Raji (cell line): ENCODE data around the gene FANCB.

Source experiments
- POLR2A ChIP-seq: IDR thresholded peaks from 2 replicates; pipeline ENCODE4 v1.6.1; 2011; ENCODE audit warnings: low read depth, low read length, control low read depth; ENCODE audit not compliant: insufficient read depth

The FANCB gene

GRCh38 chrX:14873676-14874049 is 794 bp upstream of the FANCB start:
- no peak for TF ChIP-seq POLR2A

DNA sequence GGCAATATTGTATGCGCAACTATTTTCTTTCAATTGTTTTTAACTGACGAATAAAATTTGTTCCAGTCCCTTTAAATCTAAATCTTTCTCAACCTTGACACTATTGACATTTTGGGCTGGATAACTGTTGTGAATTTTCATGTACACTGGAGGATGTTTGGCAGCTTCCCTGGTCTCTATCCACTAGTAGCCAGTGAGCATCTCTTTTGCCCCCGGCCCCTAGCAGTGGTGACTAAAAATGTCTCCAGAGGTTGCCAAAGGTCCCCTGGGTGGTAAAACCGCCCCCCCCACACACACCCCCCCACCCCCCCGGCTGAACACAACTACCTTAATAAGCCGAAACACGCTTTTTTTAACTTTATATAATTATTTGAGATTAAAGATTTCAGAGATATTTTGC is 514 bp downstream of the FANCB start:
- no peak for TF ChIP-seq POLR2A

GRCh38 chrX:14871767-14872166 is 1.1 kb downstream of the FANCB start:
- TF ChIP-seq POLR2A = no peak

GRCh38 chrX:14865201-14865600 is 7.7 kb downstream of the FANCB start:
- TF ChIP-seq POLR2A = no peak

DNA sequence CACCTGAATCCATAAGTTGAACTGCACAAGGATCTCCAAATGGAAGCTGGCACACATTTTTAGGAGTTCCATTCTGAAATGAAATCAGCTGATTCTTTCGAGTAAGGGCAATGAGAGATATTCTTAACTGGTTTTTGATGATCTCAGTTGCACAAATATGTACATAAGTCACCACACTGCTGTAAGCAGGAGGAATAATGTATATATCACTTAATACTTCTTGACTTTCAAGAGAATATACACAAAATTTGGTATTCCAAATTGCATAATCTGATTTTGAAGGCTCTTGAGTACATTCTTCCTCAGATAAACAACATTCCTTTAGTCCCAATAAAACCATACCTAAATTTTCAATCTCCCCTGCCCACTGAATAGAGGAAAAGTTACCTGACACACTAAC is 8.2 kb downstream of the FANCB start:
- no peak for TF ChIP-seq POLR2A

DNA sequence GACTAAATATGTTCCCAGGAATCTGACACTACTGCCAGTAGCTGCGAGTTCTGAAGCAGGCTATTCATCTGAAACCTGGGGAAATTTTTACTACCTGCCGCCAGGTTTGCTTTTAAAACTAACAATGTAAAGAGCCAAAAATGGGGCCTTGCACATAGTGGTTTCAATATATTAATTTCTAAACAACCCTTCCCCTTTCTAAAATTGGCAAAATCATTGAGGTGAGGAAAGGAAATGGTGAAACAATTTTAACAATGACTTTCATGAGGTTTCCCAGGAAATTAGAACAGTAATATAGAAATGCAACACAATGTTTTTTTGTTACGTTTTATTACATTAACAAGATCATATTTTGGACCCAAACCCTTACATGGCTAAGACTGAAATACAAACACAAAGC is 21.3 kb downstream of the FANCB start:
- no peak for TF ChIP-seq POLR2A

DNA sequence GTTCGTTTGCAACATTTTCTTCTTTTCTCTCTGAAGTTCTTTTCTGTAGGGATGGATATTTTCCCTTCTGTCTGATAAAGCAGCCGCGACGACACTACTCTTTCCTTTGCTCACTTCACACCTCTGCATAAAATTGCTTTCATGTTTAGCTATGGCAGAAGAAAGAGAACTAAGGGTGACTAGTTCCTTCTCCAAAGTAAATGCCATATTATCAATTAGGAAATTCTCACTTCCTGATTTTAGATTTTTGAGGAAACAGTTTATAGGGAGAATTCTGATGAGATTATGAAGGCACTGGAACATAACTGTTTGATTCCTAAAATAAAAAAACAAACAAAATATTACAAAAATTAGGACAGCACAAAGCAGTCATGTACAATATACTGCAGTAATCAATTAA is 29.2 kb downstream of the FANCB start:
- TF ChIP-seq POLR2A = no peak

DNA sequence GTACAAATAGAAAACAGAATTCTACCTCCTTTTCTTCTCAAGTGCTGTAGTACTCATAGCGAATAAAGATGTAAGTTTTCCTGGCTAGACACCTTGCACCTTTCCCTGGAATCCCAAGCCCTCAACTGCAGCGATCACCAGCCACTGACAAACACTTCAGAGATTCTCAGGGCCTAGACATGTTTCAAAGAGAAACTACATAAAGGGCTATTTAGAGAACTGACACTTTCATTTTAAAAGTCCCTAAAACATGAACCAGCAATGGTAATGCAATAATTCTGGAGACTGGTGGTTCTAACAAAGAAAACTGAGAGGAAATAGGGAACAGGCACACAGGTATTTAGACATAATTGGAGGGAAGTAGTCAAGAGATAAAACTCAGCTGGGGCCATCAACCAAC is 35.7 kb downstream of the FANCB start:
- no peak for TF ChIP-seq POLR2A

DNA sequence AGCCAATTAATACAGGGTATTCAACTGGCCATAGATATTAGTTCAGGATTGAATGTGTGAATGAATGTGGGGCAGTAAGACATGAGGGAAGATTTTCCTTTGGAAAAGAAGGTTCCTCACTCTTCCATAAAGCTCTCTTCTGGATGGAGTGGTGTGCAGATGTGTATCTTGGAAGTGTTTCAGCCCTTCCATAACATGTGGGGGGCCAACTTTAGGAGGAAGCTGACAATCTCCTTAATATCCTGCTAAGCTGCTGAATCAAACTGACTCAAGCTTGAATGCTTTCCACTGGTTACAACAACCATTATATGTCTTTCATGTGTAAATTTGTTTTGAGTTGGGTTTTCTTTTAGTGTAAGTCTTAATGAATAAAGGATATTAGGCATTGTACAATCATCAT is 40.3 kb downstream of the FANCB start:
- no peak for TF ChIP-seq POLR2A

GRCh38 chrX:14832151-14832550 is 40.7 kb downstream of the FANCB start:
- TF ChIP-seq POLR2A = no peak

DNA sequence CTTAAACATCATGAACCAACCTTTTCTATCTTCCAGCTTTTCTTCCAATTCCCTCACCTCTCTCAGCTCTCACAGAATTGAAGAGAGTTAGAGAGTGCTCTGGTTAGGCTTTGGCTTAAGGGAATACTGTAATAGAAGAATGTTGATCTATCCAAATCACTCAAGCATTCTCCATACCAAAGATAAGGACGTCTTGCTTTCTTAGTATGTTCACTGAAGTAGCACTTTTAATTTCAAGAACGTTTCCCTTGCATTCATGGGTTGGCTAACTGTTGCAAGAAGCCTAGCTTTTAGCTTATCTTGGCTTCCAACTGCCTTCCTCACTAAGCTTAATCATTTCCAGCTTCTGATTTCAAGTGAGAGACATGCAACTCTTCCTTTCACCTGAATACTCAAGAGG is 43.2 kb downstream of the FANCB start:
- no peak for TF ChIP-seq POLR2A

- TF ChIP-seq POLR2A = no peak
Observed at GRCh38 chrX:14826319-14826718, 46.5 kb downstream of the FANCB start.

GRCh38 chrX:14825851-14826250 is 47.0 kb downstream of the FANCB start:
- TF ChIP-seq POLR2A = no peak

GRCh38 chrX:14819769-14820168 is 53.1 kb downstream of the FANCB start:
- TF ChIP-seq POLR2A = no peak

DNA sequence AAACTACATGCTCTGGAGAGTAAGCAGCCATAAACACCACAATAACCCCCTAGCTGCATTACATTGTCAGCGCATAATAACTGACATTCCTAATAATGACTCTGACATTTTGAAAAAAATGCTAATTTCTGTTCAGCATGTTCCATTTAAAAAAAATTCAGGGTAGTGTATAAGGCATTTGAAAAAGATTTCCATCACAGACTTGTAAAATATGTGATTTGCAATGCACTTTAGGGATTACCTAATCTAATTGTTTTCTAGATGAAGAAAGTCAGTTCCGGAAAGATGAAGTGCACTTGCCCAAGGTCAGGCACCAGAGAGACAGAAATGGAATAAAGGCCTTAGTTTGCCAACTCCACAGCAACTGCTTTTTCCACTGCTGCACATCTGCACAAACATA is 55.3 kb downstream of the FANCB start:
- TF ChIP-seq POLR2A = no peak

DNA sequence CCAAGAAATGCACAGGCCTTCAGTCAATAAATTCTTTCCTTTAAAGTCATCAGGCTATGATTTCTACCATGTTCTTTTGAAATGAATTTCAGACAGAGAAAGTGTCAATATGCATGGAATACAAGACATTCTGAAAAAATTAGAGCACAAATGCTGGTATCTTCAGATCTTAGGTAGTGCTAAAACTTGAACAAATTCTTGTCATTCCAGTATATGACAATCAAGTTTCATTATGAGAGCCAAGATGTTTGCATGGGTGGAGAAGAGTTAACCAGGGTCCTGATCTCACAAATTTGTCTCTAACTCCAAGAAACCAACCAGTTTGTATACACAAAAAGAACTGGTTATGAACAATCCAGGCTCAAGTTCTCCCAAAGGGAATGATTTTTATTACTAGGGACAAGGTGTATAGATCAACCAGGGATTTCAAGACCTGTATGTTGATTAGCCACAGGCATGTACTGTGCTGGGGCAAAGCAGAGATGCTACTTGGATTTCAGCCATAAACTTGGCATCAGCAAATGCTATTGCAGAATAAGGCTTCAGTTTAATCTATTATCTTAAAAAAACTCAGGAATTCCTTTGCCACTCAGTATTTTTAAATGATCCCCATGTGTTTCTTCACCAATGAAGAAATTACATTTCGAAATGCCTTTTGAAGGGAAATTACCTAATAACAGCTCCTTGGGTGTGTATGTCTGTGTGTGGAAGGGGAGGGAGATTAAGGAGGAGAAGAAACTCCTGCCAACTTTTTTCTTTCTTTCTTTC is 69.7 kb downstream of the FANCB start:
- TF ChIP-seq POLR2A = no peak

DNA sequence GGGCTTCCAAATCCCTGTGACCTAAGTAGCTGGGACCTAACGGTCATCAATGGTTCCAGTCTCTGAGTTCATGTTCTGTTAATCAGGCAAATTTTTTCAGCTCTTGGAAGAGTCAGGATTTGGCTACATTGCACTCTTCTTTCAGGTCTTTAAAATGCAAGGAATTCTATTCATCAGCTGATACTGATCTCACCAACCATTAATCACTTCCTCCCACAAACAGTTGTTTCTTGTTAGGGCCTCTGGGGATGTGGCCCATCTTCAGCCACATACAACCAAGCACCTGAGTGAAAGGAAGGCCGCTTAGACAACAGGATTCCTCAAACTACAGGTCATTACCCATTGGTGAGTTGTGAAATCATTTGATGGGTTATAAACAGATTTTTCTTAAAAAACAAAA is 71.7 kb downstream of the FANCB start:
- no peak for TF ChIP-seq POLR2A
